Transverse colon (tissue), 4 donors: ENCODE results near the gene SRMS. TPM values are rescaled to one million over a fixed set of nuclear protein-coding genes. Genes with fewer than 3 reads are reported as not detected.

Source experiments
- DNase-seq: peaks from one replicate; pipeline ENCODE4 v3.0.0-alpha.2; 2019
- H3K27ac ChIP-seq, 4 donors: fragments of 200-600 bp; sonication (generic); 2 replicates each; pipeline ENCODE4 v1.5.1; 2016 to 2018; ENCODE audit warnings: inconsistent platforms in 4 of 4
- H3K27me3 ChIP-seq: fragments of 200-600 bp; sonication (generic); 2 replicates; pipeline ENCODE4 v1.5.1; 2017; ENCODE audit warnings: inconsistent platforms
- H3K36me3 ChIP-seq, 4 donors: fragments of 200-600 bp; sonication (generic); 2 replicates each; pipeline ENCODE4 v1.5.1; 2017 to 2019; ENCODE audit warnings: inconsistent platforms in 4 of 4
- H3K4me1 ChIP-seq, 4 donors: fragments of 200-600 bp; sonication (generic); 2 replicates each; pipeline ENCODE4 v1.5.1; 2017 to 2020; ENCODE audit warnings: inconsistent platforms in 4 of 4
- H3K4me3 ChIP-seq, 4 donors: fragments of 200-600 bp; sonication (generic); 1 replicate in 1 of 4; 2 replicates in 3 of 4; pipeline versions ENCODE4 v1.5.1 to v1.6.1; 2017 to 2019; ENCODE audit warnings: inconsistent platforms in 4 of 4
- H3K9me3 ChIP-seq, 2 donors: fragments of 200-600 bp; sonication (generic); 2 replicates each; pipeline ENCODE4 v1.5.1; 2017 to 2019; ENCODE audit warnings: inconsistent platforms in 2 of 2
- CTCF ChIP-seq, 5 experiments: fragments of 200-600 bp in 3 of 5; fragments of 450-650 bp in 2 of 5; sonication (generic) in 3 of 5; IDR thresholded peaks; 1 replicate in 2 of 5; 2 replicates in 3 of 5; pipeline ENCODE4 v1.5.1; 2016 to 2017; ENCODE audit warnings: antibody characterized with exemption in 5 of 5, inconsistent platforms in 3 of 5, mild to moderate bottlenecking in 2 of 5, moderate library complexity in 1 of 5
- EP300 ChIP-seq: sonication (generic); formaldehyde crosslinking; IDR thresholded peaks from one replicate; pipeline ENCODE4 v1.6.1; 2017; ENCODE audit warnings: antibody characterized with exemption, low read depth
- POLR2A ChIP-seq: fragments of 450-650 bp; IDR thresholded peaks from one replicate; pipeline ENCODE4 v1.6.1; 2016; ENCODE audit warnings: antibody characterized with exemption, mild to moderate bottlenecking, moderate library complexity
- POLR2AphosphoS5 ChIP-seq, 3 donors: sonication (generic); formaldehyde crosslinking; IDR thresholded peaks; one replicate each; pipeline ENCODE4 v1.6.1; 2016; ENCODE audit warnings: antibody characterized with exemption in 3 of 3
- WGBS, 2 donors: methylation state at CpG; one replicate each; pipeline ENCODE4 v1.1.5; 2018; ENCODE audit warnings: low coverage in 1 of 2; 5-methylcytosine and 5-hydroxymethylcytosine counted together
- in situ Hi-C, 4 donors: fragments of 200-750 bp; cut with MboI; loops; one replicate each; pipeline versions ENCODE4 v1.15.0 to v1.15.1; 2017; ENCODE audit warnings: low sequenced_read_pairs in 3 of 4, low pct_ligation_motif_present in 1 of 4, low pct_unique_long_range_greater_than_20kb in 1 of 4
- intact Hi-C: fragments of 100-400 bp; cut with DNase I; formaldehyde crosslinking; loops from one replicate; pipeline ENCODE4 v1.15.1; 2023; ENCODE audit warnings: low total_unique reads
- total RNA-seq, 4 donors: library from RNA; depleted of rRNA; stranded (reverse); fragments of >200 nt; gene quantifications; one replicate each; pipeline ENCODE4 v1.1.0, GENCODE V29; 2016

The SRMS gene
- total RNA-seq, 4 donors from 2014 or later, result 0.79 TPM; not detected in 3

GRCh38 chr20:63564036-63564810, 16.7 kb upstream of the SRMS start:
- TF ChIP-seq POLR2A (no peak), EP300 (no peak)
- intact Hi-C loops (no loop called here), in situ Hi-C loops (no loop called here)
- peaks cover 0 to 15% (median 5%) of the 10 kb centered on the region in 4 donors for H3K36me3 ChIP-seq
- H3K27me3 ChIP-seq, result no peaks in the 10 kb centered on the region
- H3K4me1 ChIP-seq, result peaks cover 0 to 2% (median 0%) of the 10 kb centered on the region in 4 donors
- no peak overlapping the region for H3K4me3 ChIP-seq
- H3K9me3 ChIP-seq, result no peaks in the 10 kb centered on the region
- no peak for DNase-seq
- 96 to 100% methylated on average over 8 to 38 of the region's 62 CpGs for WGBS, 2 donors
- no peak overlapping the region for H3K27ac ChIP-seq

GRCh38 chr20:63563225-63563935, 15.8 kb upstream of the SRMS start:
- no peaks in the 10 kb centered on the region for H3K27me3 ChIP-seq
- H3K27ac ChIP-seq, result no peak overlapping the region
- no peaks in the 10 kb centered on the region for H3K4me1 ChIP-seq
- no peaks in the 10 kb centered on the region for H3K9me3 ChIP-seq
- DNase-seq, result no peak
- 94% methylated on average over 26 of the region's 55 CpGs; no CpG with 5 or more reads in 1 of the 2 donors for WGBS, 2 donors
- TF ChIP-seq POLR2A, result no peak
- no peak for TF ChIP-seq POLR2AphosphoS5 (IDR thresholded peaks at IDR 0.05)
- no peak for TF ChIP-seq CTCF (IDR thresholded peaks at IDR 0.05)
- TF ChIP-seq EP300, result no peak
- in situ Hi-C loops (no loop called here), intact Hi-C loops (no loop called here)
- no peak overlapping the region for H3K4me3 ChIP-seq
- peaks cover 0 to 15% (median 5%) of the 10 kb centered on the region in 4 donors for H3K36me3 ChIP-seq

DNA sequence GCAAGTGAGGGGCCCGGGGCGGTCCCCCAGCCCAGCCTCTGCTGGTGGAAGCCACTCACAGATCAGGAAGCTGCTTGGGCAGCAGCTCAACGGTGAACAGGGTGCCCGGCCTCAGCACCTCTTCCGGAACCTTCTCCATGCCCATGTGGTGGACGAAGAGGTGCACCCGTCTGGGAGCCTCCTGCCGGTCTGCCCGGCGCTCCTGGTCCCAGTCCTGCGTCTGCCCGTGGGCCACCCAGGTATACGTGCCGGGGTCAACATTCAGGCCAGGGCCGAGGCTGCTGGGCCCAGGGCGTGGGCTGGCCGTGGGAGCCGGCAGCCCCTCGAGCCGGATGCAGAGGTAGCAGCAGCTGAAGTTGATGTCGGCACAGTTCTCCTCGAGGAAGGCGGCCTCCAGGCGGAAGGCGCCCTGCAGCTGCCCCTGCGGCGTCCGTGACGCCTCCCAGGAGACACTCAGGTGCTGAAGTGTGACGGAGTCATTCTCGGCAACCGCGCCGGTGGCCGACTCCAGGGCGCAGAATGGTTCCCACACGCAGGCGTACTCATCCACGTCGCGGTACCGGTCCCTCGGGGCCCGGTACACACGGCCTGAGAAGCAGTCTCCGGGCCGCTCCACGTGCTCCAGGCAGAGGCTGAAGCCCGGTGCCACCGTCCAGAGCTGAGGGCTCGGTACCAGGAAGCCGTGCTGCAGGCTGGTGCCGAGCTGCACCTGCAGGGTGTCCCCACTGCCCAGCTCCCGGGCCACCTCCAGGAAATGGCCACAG, 15.1 kb upstream of the SRMS start:
- intact Hi-C loops, result no loop called here
- no peak overlapping the region for H3K4me3 ChIP-seq
- peaks cover 0 to 15% (median 5%) of the 10 kb centered on the region in 4 donors for H3K36me3 ChIP-seq
- 95% methylated on average over 54 of the region's 54 CpGs; no CpG with 5 or more reads in 1 of the 2 donors for WGBS, 2 donors
- TF ChIP-seq CTCF (IDR thresholded peaks at IDR 0.05) (no peak), POLR2A (no peak), EP300 (no peak), POLR2AphosphoS5 (IDR thresholded peaks at IDR 0.05) (no peak)
- in situ Hi-C loops, result no loop called here
- no peak overlapping the region for H3K27ac ChIP-seq
- DNase-seq, result no peak
- no peaks in the 10 kb centered on the region for H3K9me3 ChIP-seq
- no peaks in the 10 kb centered on the region for H3K27me3 ChIP-seq
- no peaks in the 10 kb centered on the region for H3K4me1 ChIP-seq

GRCh38 chr20:63561624-63562396, 14.3 kb upstream of the SRMS start:
- no peaks in the 10 kb centered on the region for H3K27me3 ChIP-seq
- H3K36me3 ChIP-seq, result peaks cover 0 to 15% (median 5%) of the 10 kb centered on the region in 4 donors
- H3K4me1 ChIP-seq, result no peaks in the 10 kb centered on the region
- H3K9me3 ChIP-seq, result no peaks in the 10 kb centered on the region
- TF ChIP-seq POLR2A, result no peak
- no peak for TF ChIP-seq EP300
- TF ChIP-seq POLR2AphosphoS5 (IDR thresholded peaks at IDR 0.05), result no peak
- no peak for TF ChIP-seq CTCF (IDR thresholded peaks at IDR 0.05)
- H3K4me3 ChIP-seq, result no peak overlapping the region
- WGBS, 2 donors, result 94% methylated on average over 36 of the region's 36 CpGs; no CpG with 5 or more reads in 1 of the 2 donors
- no peak overlapping the region for H3K27ac ChIP-seq
- in situ Hi-C loops, result no loop called here
- DNase-seq, result no peak
- intact Hi-C loops, result no loop called here
